ENCODE measurements around the gene NRG4.
"Not testable (repeated sequence)": the region's sequence is repeated elsewhere in the genome, so short reads cannot be mapped to it uniquely, and the experiment has no call there.

NRG4 gene

DNA sequence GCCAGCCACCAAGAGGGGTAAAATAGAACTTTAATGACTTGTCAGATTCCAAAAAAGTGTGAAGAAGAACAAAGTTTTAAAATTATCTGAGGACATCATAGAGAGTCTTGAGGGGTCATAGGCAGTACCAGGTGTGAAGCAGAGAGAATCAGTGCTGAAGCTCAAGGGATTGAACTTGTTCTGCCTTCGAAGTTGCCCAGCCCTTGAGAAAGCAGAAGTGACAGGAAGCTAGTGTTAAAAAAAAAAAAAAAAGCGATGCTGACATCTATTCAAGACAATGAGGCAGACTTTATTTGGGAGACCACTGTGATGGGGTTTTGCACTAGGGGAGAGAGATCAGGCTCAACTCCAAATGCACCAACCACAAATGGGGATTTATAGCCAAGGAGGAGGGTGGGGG, 86.8 kb downstream of the NRG4 start:
- DNase-seq = no peak

DNA sequence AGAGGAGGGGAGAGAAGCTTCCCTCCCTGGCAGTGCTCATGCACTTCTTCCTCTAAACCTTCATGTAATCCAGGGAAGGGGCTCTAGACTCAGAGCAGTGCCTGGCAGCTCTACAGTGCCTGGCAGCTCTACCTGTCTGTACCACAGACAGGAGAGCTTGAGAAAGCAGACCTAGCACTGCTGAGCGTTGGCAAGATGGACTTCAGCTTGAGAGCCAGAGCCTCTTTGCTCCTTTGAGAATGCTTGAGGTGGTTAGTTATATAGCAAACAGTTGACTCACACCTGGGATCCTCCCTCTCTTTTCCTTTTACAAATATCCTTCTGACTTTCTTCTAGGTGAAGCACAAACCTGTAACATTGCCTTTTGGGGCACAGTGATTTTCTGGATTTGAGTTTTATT, 87.6 kb downstream of the NRG4 start:
- DNase-seq = no peak

DNA sequence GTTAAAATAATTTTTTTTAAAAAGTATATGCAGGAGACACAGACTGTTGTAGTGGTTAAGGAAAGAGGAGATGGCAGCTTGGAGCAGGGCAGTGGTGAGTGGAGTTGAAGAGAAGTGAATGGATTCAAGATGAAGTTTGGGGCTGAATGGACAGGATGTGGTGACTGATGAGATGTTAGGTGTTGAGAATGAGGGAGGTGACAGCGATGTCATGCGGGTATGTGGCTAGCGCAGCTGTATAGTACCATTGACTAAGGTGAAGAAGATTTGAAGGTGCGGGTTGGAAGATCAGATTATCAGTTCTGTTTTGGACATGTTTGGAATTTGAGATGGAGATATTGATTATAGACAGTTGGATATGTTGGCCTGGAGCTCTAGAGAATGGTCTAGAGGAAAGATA, 88.5 kb downstream of the NRG4 start:
- peak in 1 of 2 donors; percentile 6 for DNase-seq

DNA sequence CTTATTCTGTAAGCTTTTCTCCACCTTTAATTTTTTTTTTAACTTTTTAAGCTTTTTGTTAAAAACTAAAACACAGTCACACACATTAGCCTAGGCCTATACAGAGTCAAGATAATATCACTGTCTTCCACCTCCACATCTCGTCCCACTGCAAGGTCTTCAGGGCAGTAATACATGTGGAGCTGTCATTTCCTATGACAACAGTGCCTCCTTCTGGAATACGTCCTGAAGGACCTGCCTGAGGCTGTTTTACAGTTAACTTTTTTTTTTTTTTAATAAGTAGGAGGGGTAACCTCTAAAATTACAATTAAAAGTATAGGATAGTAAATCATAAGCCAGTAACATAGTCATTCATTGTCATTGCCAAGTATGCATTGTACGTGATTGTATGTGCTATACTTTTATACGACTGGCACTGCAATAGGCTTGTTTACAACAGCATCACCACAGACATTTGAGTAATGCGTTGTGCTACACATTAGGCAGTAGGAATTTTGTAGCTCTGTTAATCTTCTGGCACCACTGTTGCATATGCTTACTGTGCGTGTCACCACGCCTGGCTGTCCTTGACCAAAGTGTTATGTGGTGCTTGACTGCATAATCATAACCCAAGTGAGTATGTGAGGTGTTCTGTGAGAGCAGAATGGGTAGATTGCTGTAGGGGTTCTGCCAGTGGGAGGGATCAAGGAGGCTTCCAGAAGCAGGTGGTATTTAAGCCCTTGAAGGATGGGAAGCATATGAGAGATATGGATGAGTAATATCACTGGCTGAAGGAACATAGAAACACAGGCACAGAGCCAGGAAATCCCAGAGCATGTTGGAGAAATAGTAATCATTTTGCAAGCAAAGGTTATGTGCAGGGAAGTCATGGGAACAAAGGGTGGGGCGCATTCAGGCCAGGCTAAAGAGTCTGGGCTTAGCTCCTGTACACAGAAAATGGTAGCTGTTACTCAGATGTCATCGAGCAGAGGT, 90.2 kb downstream of the NRG4 start:
- peak; percentile 13 to 45 for DNase-seq

DNA sequence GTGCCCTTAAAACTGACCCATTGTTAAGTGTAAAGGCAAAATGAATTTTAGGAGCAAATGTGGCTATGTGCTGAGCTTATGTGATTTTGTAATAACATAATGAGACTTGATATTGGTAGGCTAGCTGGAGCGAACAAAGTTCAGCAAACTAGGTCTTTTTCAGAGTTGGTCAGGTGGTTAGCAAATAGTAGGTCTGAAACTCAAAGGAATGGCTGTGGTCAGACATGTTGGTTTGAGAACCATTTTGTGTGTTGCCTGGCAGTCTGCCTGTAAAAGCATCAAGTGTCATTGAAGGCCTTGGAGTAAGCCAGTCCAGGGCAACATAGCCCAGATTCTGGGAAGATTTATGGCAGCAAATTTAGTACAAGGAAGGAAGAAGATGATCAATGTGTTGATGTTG, 92.1 kb downstream of the NRG4 start:
- DNase-seq = no peak

DNA sequence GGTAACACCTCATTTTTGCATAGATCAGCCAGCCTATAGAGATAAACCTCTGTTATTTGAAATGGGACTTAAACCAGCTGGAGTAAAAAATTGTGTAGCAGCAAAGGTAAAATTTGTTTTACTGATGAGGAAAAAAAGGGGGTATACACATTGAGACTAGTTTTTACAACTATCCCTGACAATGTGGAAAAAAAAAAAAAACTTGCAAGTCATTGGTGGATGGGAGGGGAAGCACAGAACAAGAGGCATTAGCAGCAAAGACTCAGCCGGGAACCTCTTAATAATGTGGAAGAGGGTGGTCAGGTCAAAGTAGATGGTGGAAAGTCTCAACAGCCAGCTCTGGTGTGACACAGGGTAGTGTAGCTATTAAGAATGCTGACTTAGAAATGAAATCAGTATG, 94.1 kb downstream of the NRG4 start:
- DNase-seq = no peak

DNA sequence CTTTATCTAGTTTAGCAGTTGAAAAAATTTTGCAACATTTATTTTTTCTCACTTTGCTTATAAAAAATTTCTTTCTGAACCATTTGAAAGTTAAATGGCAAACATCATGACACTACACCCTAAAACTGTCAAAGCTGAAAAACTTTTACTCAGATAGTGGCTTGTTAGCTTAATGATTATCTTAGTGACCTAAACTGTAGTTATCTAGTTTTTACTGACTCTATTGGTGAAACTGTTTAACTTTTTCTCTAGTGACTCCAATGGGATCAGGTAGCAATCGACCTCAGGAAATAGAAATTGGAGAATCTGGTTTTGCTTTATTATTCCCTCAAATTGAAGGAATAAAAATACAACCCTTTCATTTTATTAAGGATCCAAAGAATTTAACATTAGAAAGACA, 95.2 kb downstream of the NRG4 start:
- DNase-seq = no peak

DNA sequence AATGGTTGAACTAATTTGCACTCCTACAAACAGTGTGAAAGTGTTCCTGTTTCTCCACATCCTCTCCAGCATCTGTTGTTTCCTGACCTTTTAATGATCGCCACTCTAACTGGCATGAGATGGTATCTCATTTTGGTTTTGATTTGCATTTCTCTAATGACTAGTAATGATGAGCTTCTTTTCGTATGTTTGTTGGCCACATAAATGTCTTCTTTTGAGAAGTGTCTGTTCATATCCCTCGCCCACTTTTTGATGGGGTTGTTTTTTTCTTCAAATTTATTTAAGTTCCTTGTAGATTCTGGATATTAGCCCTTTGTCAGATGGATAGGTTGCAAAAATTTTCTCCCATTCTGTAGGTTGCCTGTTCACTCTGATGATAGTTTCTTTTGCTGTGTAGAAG, 101.9 kb downstream of the NRG4 start:
- not testable (repeated sequence) for DNase-seq

DNA sequence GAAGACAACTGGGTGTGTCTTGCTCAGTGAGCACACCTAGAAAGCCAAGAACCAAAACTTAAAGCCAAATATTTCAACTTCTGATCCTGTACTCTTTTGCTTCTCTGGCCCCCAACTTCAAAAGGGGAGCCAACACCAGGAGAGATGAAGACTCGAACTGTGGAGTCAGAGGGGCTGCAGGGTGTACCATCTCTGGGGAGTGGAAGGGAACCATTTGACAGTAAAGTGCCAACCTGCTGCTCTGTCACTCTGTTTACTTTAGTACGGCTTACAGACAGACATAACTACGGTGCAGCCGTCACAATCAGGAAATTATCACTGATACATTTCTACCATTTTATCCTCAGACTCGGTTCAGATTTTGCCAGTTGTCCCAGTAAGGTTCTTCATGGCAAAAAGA, 107.0 kb downstream of the NRG4 start:
- no peak for DNase-seq

DNA sequence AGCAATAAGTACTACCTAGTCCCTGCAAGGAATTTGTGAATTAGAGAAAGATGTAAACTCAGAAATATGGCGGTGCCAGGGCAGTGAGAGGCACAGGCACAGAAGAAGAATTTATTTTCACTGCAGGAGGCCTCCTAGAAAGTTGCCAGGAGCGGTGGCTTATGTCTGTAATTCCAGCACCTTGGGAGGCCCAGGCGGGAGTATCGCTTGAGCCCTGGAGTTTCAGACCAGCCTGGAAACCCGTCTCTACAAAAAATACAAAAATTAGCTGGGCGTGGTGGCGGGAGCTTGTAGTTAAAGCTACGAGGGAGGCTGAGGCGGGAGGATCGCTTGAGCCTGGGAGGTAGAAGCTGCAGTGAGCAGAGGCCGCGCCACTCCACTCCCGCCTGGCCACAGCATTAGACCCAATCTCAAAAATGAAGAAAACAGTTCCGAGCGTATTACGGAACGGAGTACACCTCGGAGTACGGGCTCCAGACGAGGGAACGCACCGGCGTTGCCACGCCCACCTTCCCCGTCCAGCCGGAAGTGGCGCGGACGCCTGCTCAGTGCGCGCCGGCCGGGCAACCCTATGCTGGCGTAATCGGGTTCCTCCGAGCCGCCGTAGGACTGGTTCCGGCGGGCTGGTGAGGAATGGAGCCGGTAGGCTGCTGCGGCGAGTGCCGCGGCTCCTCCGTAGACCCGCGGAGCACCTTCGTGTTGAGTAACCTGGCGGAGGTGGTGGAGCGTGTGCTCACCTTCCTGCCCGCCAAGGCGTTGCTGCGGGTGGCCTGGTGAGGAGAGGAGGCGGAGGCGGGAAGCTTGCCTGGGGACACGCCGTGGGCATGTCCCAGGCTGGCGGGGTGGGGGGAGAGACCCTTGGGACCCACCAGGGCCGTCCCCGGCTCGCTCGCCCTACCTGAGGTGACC, 108.6 kb downstream of the NRG4 start, which contains the start of gene FBXO22:
Gene FBXO22, plus strand, starts transcription at position 548 of the 909 bp plus-strand sequence. Its CDS starts 86 bp downstream, at position 634.
- DNase-seq = peak; percentile 89

DNA sequence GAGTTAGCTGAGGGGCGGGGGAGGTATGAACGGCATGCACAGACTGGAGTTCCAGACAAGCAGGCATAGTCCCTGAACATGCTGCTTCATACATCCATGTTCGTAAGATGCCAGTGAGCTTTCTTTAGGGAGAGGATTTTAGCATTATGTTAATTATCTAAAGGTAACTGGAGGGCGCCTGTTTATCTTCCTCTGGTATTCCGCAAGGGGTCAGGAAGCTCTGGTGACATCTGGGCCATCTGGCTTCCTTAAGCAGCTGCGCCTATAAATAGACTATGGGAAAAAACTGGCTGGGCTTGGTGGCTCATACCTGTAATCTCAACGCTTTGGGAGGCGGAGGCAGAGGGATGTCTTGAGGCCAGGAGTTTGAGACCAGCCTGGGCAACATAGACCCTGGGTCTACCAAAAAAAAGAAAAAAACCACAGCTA, 110.1 kb downstream of the NRG4 start:
- DNase-seq = no peak

DNA sequence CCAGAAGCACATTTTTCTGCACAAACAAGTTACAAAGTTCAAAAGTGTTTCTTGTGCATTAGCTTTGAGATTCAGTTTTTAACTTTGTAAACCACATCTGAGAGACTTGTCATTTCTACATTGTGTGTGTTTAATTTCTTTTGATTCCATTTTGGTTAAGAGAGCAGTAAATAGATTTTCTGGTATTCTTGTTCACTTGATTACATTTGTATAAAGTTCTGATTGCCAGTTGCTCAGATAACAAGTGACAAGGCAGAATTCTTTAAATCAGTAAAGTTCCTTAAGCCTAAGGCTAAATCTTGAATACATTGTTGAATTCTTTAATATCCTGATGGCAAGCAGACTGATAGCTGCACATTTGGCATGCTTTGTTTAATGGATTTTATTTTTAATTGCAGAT, 111.6 kb downstream of the NRG4 start:
- DNase-seq = no peak

DNA sequence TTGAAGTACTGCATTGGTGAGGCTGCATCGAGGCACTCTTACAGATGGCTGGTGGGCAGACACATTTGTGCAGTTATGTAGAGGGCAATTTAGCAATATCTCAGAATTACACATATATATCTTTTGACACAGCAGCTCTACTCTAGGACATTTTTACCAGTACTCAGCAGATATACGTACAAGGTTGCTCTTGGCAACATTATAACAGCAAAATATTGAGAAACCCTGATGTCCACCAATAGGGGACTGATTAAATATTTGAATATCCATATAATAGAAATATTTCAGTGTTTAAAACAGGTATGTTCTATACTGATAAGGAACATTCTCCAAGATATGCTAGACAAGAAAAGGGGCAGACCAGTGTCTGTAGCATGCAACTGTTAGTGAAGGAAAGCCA, 116.5 kb downstream of the NRG4 start:
- no peak for DNase-seq

DNA sequence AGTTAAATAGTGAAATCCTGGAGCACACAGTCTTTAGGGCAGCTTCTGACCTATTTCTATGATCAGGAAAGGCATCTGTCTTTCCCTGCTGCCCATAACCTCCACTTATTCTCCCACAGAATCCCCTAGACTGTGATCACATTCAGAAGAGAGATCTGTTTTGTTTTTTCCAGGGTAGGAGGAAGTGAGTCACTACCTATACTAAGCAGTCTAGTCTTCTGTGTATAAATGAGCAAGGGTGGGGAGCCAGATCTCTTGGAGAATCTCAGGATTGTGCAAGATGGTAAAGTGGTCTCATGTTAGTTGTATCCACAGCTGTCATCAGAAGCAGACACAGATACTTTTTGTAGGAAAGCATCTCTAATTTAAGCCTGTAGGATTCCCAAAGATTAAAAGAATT, 120.3 kb downstream of the NRG4 start:
- DNase-seq = no peak
